A673 (cell line): Measurements from ENCODE around the gene PLCD3. TPM values are rescaled to one million over a fixed set of nuclear protein-coding genes. Genes with fewer than 3 reads are reported as not detected.

Experiments used
- BruUV-seq: library from RNA; stranded (reverse); fragments of 400-500 nt; replicated peaks from 2 replicates; lab custom pipeline; 2021; lab: Mats Ljungman, UMichigan
- CTCF ChIA-PET: fragments of 300-600 bp; sonication (Branson Sonifier 250); formaldehyde crosslinking; loops from one replicate; lab custom pipeline; 2022; ENCODE audit warnings: antibody characterized with exemption; lab: Charles Lee
- POLR2A ChIA-PET: fragments of 300-600 bp; sonication (Branson Sonifier 250); formaldehyde crosslinking; loops from one replicate; lab custom pipeline; 2022; ENCODE audit warnings: antibody characterized with exemption; ENCODE audit not compliant: low non-redundant PET; lab: Charles Lee
- DNase-seq: peaks from one replicate; pipeline ENCODE4 v3.0.0-alpha.2; 2015; ENCODE audit warnings: low spot score
- H3K27ac ChIP-seq: fragments of 200-600 bp; sonication (generic); 2 replicates; pipeline ENCODE4 v1.5.1; 2016; ENCODE audit warnings: mixed run types, low read depth, mild to moderate bottlenecking, mixed read lengths, antibody characterized with exemption, low read length; ENCODE audit not compliant: poor library complexity, severe bottlenecking
- H3K27me3 ChIP-seq: fragments of 200-600 bp; sonication (generic); replicated peaks from 2 replicates; pipeline ENCODE4 v1.6.1; 2017; ENCODE audit warnings: mixed run types, low read depth, mild to moderate bottlenecking, mixed read lengths, antibody characterized with exemption, low read length; ENCODE audit not compliant: insufficient read depth, poor library complexity
- H3K36me3 ChIP-seq: fragments of 200-600 bp; sonication (generic); 2 replicates; pipeline ENCODE4 v1.6.1; 2016; ENCODE audit warnings: mixed run types, mild to moderate bottlenecking, mixed read lengths, antibody characterized with exemption, low read length; ENCODE audit not compliant: insufficient read depth, poor library complexity, severe bottlenecking
- H3K4me1 ChIP-seq: fragments of 200-600 bp; sonication (generic); 2 replicates; pipeline ENCODE4 v1.6.1; 2017; ENCODE audit warnings: mixed run types, mild to moderate bottlenecking, mixed read lengths, antibody characterized with exemption, low read length; ENCODE audit not compliant: insufficient read depth, poor library complexity, severe bottlenecking
- H3K4me3 ChIP-seq: fragments of 200-600 bp; sonication (generic); 2 replicates; pipeline ENCODE4 v1.5.1; 2016; ENCODE audit warnings: low read depth, mixed run types, mild to moderate bottlenecking, mixed read lengths, low read length; ENCODE audit not compliant: poor library complexity, severe bottlenecking
- H3K9me3 ChIP-seq: fragments of 200-600 bp; sonication (generic); 2 replicates; pipeline ENCODE4 v1.6.1; 2016; ENCODE audit warnings: mixed run types, low read depth, mild to moderate bottlenecking, mixed read lengths, antibody characterized with exemption, low read length; ENCODE audit not compliant: poor library complexity, severe bottlenecking
- EZH2 ChIP-seq: fragments of 200-600 bp; sonication (generic); IDR thresholded peaks from 2 replicates; pipeline ENCODE4 v1.6.1; 2017; ENCODE audit warnings: borderline replicate concordance, low read depth, mild to moderate bottlenecking, mixed read lengths, antibody characterized with exemption, low read length; ENCODE audit not compliant: poor library complexity, severe bottlenecking
- intact Hi-C: fragments of 100-400 bp; cut with micrococcal nuclease; formaldehyde crosslinking; loops from one replicate; pipeline ENCODE4 v1.10.0; 2022; ENCODE audit not compliant: unreplicated experiment
- total RNA-seq: library from RNA; stranded (reverse); gene quantifications from 2 replicates; pipeline ENCODE4 v1.2.3, GENCODE V29; 2021
- TF ChIP-seq, protein P1 (sequence below): fragments of 300-800, 200-600 bp; sonication (generic); conservative IDR thresholded peaks from 2 replicates; pipeline ENCODE4 v1.5.1; 2017; ENCODE audit warnings: low read depth, mild to moderate bottlenecking, antibody characterized with exemption, low read length, moderate library complexity, mixed read lengths

Gene PLCD3
- total RNA-seq, 1 experiment from 2014 or later, result 12.0 TPM

DNA sequence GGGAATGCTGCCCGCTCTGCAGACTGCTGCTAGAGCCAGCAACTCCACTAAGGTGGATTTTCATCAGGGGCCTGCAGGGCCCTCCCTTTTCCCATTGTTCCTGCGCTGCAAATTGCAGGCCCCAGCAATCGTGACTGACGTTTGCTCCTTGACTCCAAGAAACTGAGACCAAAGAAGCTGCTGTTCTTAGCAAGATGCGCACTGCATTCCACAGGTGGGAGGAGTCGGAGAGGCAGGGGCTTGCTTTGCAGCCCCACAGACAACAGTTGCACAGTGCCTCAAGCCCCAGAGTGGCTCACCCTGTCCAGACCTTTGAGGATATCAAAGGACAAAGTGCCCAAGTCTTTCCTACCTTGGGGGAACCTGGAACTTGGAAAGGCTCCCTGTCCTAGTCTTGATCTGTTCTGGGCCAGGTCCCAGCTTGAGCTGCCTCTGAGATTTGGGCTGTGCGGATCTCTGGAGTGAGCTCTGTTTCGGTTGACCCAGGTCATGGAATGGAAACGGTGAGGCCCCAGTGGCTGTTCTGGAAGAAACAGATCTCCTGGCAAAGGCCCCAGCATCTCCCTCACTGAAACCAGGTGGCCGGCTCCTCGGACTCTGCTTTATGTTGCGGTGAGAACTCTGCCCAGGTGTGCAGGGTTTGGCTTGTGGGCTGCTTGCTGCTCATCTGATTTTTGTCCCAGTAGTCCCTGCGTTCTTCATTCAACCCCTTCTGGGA lies 24.9 kb downstream of the PLCD3 start:
- ChIA-PET CTCF (no interaction called here), POLR2A (no interaction called here)
- Histone ChIP-seq H3K4me3 (no peak overlapping the region), H3K9me3 (no peaks in the 10 kb centered on the region), H3K27ac (no peak overlapping the region), H3K36me3 (peaks cover 23% of the 10 kb centered on the region), H3K27me3 (no peaks in the 10 kb centered on the region), H3K4me1 (no peaks in the 10 kb centered on the region)
- TF ChIP-seq EZH2, result no peak
- TF ChIP-seq, protein P1, sequence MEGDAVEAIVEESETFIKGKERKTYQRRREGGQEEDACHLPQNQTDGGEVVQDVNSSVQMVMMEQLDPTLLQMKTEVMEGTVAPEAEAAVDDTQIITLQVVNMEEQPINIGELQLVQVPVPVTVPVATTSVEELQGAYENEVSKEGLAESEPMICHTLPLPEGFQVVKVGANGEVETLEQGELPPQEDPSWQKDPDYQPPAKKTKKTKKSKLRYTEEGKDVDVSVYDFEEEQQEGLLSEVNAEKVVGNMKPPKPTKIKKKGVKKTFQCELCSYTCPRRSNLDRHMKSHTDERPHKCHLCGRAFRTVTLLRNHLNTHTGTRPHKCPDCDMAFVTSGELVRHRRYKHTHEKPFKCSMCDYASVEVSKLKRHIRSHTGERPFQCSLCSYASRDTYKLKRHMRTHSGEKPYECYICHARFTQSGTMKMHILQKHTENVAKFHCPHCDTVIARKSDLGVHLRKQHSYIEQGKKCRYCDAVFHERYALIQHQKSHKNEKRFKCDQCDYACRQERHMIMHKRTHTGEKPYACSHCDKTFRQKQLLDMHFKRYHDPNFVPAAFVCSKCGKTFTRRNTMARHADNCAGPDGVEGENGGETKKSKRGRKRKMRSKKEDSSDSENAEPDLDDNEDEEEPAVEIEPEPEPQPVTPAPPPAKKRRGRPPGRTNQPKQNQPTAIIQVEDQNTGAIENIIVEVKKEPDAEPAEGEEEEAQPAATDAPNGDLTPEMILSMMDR, result no peak
- BruUV-seq, result no TSS peak
- DNase-seq, result no peak
- intact Hi-C loops, result no loop called here

DNA sequence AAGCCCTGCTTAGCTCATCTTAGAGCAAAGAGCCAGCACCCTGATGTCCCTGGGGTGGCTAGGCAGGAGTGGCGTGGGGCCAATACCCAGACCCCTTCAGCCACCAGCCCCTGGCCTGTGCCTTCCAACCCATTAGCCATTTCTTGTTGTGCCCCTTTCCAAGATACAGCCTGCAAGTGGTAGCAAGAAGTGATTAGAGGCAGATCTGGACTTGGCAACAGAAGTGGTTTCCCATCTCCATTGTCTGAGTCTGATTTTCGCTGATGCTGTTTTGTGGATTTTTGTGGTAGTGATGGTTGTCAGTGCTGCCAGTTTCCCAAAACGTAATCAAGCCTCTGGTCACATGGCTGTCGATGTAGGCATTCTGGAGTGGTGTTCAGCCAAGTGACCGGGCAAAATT lies 25.7 kb downstream of the PLCD3 start:
- intact Hi-C loops, result no loop called here
- ChIA-PET CTCF (no interaction called here), POLR2A (no interaction called here)
- Histone ChIP-seq H3K4me3 (no peak overlapping the region), H3K27me3 (no peaks in the 10 kb centered on the region), H3K27ac (no peak overlapping the region), H3K4me1 (no peaks in the 10 kb centered on the region), H3K9me3 (no peaks in the 10 kb centered on the region), H3K36me3 (peaks cover 30% of the 10 kb centered on the region)
- BruUV-seq, result no TSS peak
- no peak for DNase-seq
- TF ChIP-seq, protein P1, result no peak
- TF ChIP-seq EZH2, result no peak

DNA sequence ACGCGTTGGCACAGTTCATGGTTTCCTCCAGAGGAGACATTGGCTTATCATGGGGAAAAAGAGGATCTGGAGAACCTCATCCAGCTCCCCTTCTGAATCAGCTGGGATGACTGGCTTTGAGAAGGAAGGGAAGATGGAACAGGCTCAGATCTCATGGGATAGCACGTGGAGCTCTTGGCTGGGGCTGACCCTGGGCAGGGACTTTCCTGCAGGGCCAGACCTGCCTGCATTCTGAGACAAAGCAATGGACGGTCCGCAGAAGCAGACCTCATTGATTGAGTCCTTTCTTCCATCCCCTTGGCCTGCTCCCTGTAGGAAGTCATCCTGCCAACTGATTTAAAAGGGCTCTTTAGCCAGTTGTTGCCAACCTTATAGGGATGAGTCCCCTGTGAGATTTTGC lies 26.2 kb downstream of the PLCD3 start:
- no peaks in the 10 kb centered on the region for H3K27me3 ChIP-seq
- CTCF ChIA-PET, result no interaction called here
- H3K9me3 ChIP-seq, result no peaks in the 10 kb centered on the region
- H3K27ac ChIP-seq, result no peak overlapping the region
- TF ChIP-seq EZH2, result no peak
- TF ChIP-seq, protein P1, result no peak
- intact Hi-C loops, result no loop called here
- no peak for DNase-seq
- H3K4me3 ChIP-seq, result no peak overlapping the region
- peaks cover 31% of the 10 kb centered on the region for H3K36me3 ChIP-seq
- no peaks in the 10 kb centered on the region for H3K4me1 ChIP-seq
- BruUV-seq, result no TSS peak
- POLR2A ChIA-PET, result no interaction called here
